GM18907 (cell line): Measurements from ENCODE around the gene RBCK1.
"Not testable (repeated sequence)": the region's sequence is repeated elsewhere in the genome, so short reads cannot be mapped to it uniquely, and the experiment has no call there.

ENCODE experiments used
- ATAC-seq: cut with Tn5 transposase; IDR thresholded peaks from one replicate; pipeline ENCODE4 v1.9.1; 2021; ENCODE audit warnings: mild to moderate bottlenecking, moderate library complexity; ENCODE audit not compliant: unreplicated experiment

The RBCK1 gene

DNA sequence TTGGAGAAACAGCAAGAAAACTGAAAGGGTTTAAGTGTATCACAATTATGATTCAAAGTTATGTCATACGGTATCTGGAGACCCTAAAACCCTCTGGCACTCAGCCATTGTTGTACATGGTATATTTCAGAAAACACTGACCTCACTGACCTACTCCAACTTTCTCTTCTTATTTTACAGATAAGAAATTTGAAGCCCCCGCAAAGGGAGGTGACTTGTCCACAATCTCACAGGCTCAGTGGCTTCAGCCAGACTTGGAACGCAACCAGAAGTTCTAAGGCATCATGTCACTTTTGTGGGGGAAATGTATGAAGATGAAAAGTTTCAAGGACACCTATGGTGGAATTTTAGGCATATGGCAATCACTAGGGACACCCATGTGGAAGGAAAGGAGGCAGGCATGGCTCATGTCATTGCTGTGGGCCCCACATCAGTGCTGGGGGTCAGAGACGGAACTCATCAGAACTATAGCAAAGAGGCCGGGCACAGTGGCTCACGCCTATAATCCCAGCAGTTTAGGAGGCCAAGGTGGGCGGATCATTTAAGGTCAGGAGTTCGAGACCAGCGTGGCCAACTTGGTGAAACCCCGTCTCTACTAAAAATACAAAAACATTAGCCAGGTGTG lies 32.7 kb upstream of the RBCK1 start:
- ATAC-seq = no peak

DNA sequence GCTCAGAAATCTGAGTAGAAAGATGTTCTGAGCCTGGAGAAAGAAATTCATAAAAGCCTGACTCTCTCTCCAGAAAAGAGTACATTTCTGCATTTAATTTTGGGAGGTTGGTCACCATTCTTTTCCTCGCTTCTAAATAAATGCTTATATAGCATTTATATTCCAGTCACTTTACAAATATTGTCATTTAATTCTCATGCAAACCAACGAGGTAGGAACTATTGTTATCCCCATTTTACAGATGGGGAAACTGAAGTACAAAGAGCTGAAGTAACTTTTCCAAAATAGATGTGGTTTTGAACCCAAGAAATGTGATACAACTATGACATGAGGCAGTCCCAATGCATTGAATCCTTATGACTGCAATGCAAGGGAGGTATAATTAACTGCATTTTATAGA lies 32.0 kb upstream of the RBCK1 start:
- ATAC-seq = no peak

DNA sequence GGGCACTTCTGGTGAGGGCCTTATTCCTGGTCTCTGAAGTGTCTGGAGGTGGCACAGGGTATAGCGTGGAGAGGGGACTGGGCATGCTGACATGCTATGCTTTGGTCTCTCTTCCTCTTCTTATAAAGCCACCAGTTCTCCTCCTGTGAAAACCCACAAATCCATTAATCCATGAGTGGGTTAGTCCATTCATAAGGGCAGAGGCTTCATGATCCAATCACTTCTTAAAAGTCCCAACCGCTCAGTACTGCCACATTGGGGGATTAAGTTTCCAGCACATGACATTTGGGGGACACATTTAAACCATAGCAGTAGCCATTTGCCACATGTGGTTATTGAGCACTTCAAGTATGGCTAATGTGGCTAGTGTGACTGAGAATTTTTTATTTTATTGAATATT lies 31.3 kb upstream of the RBCK1 start:
- ATAC-seq = no peak

DNA sequence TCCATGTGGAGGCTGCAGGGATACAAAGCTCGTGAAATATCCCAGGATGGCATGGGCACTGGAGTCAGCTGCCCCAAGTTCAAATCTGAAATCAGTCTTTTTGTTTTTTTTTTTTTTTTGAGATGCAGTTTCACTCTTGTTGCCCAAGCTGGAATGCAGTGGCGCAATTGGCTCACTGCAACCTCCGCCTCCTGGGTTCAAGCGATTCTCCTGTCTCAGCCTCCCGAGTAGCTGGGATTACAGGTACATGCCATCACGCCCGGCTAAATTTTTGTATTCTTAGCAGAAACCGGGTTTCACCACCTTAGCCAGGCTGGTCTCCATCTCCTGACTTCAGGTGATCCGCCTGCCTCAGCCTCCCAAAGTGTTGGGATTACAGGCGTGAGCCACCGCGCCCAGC lies 30.5 kb upstream of the RBCK1 start:
- not testable (repeated sequence) for ATAC-seq

DNA sequence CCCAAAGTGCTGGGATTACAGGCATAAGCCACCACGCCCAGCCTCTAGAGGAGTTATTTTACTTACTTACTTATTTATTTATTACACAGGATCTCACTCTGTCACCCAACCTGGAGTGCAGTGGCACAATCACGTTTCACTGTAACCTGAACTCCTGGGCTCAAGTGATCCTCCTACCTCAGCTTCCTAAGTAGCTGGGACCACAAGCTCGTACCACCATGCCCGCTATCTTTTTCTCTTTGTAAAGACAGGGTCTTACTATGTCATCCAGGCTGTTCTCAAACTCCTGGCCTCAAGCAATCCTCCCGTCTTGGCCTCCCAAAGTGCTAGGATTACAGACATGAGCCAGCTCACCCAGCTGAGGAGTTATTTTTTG lies 29.1 kb upstream of the RBCK1 start:
- ATAC-seq = no peak

DNA sequence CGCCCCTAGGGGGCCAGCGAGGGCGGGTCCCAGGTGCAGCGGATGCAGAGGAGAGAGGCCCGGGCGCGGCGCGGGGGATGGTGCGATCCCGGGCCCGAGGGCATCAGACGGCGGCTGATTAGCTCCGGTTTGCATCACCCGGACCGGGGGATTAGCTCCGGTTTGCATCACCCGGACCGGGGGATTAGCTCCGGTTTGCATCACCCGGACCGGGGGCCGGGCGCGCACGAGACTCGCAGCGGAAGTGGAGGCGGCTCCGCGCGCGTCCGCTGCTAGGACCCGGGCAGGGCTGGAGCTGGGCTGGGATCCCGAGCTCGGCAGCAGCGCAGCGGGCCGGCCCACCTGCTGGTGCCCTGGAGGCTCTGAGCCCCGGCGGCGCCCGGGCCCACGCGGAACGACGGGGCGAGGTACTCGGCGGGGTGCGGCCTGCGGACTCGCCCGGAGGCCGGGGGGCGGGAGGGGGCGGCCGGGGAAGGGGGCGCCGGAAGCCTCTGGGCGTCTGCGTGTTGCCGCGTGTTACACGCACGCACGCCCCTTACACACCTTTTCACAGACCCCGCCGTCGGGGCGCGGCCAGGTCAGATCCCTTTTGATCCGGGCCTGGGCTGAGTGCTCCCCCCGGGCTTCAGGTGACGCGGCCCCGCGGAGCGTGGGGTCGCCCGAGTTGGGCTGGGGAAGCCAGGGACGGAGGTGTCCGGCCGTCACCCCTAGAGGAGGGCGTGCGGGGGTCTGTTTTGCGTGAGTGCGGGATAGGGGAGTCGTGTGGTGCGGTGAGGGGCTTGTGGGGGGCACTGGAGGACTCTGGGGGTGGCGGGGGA lies 27.1 kb upstream of the RBCK1 start:
- ATAC-seq = peak; percentile 61

DNA sequence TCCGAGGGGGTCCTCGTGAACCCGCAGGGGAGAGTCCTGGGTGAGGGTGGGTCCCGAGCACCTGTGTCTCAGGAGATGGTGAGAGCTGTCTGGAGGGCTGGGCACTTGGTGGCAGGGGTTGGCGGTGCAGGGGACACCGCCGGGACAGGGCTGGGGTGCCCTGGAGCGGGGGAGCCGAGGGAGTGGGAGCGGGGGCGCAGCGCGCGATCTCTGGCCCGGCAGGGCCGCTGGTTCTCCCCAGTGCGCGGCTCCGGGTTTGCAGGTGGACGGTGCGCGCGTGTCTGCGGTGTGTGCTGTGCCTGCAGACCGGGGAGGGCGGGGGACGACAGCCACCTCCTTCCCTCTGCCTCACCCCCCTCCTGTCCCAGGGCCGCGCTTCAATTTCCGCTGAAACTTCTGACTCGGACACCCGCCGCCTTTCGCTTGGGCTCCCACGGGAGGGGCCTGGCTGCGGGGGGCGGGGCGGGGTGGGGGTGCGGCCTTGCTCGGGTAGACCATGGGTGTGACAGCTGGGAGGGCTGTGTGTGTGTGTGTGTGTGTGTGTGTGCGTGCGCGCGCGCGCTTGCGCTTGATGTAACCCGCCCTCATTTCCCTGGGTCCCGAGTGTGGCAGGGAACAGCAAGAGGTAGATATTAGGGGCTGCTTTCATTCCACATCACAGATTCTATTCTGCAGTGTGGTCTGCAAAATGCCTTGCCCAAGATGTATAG lies 26.4 kb upstream of the RBCK1 start:
- peak; percentile 73 for ATAC-seq

DNA sequence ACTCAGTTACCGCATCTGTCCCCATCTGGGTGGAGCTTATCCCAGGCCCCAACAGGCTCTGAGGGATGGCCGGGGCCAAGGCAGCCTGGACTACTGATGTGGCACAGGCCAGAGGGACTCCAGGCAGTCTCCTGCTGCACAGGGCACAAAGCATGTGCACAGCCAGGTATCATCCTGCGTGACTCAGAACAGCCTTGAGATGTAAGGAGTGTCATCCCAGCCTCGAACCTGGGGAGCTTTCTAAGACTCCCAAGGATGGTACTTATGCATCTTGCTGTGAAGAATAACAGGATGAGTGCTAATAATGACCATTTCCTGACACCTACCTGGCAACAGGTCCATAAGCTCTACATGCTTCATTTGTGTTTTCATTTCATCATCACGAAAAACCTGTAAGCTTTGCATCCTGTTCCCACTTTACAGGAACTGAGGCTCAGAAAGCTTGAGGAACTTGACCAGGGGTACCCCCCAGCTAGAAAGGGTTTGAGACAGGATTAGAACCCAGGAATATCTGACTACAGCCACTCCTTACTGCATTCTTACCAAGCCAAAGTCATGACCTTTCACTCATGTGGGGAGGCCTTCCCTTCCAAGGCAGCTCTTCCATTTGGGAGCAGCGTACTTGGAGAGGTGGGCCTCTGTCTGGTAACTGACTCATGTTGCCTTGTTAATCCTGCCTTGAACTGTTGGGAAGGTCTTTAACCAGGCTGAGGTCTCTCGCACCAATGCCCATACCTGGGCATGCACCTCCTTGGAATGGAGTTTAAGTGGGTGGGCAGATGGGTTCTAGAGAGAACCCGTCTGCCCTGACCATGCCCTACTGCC lies 25.6 kb upstream of the RBCK1 start:
- ATAC-seq = peak; percentile 17

DNA sequence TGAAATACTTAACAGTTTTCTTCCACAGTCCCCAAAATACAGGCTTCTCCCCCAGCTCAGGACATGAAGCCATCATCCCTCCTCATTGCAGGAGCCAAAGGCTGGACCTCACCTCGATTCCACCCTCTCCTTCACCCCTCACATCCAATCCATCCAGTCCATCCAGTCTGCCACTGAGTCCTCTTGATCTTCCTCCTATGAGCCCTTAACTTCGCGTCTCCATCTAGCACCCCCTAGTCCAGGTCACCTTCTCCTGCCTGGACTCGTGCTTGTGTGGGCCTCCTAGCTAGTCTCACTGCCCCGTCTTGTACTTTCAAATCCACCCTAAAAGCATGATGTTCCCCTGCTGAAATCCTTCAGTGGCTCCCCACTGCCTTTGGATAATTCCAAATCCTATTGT lies 24.2 kb upstream of the RBCK1 start:
- no peak for ATAC-seq

DNA sequence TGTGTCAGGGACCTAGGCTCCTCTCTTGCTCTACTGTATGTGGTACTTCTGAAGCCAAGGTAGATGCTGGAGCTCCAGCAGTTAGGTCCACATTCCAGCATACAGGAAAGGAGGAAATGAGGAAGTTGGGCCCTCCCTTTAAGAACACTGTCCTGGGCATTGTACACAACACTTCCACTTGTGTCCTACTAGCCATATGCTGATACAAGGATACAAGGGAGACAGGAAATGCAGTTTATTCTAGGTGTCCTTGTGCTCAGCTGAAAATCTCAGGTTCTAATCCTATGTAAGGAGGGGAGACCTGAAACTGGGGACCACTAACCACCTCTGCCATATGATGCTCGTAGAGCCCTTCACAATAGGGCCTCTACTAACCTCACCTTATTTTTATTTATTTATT lies 23.4 kb upstream of the RBCK1 start:
- ATAC-seq = no peak

DNA sequence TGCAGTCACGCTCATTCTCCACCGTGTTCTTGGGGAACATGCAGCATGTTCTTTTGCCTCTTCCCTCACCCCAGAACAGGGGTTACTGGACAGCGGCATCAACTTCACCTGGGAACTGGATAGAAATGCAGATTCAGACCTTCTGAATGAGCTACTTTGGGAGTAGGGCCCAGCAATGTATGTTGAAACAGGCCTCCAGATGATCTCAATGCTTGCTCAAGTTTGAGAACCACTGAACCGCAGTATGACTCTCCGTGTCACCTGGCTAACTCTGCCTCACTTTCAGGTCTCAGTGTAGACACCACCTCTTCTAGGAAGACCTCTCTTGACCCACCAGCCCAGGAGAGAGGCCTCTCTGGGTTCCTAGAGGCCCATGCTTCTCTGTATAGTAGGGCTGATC lies 22.7 kb upstream of the RBCK1 start:
- no peak for ATAC-seq

DNA sequence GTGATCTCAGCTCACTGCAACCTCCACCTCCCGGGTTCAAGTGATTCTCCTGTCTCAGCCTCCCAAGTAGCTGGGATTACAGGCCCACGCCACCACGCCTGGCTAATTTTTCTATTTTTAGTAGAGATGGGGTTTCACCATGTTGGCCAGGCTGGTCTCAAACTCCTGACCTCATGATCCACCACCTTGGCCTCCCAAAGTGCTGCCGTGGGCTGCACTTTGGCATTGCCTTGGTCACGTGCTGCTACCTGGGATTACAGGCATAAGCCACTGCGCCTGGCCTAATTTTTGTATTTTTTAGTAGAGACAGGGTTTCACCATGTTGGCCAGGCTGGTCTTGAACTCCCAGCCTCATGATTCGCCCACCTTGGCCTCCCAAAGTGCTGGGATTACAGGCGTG lies 21.5 kb upstream of the RBCK1 start:
- ATAC-seq = not testable (repeated sequence)

DNA sequence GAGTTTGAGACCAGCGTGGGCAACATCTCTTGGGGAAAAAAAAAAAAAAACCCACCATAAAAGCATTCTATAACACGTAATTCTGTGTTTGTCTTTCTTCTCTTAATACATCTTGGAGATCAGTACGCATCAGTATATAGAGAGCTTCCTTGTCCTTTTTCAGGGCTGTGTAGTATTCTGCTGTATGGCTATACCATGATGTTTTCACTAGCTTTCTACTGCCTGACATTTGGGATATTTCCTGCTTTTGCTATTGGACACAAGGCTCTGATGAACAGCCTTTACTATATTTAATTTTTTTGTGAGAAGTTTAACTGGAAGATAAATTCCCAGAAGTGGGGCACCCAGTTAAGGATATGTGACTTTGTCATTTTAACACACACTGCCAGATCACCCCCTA lies 20.6 kb upstream of the RBCK1 start:
- no peak for ATAC-seq

DNA sequence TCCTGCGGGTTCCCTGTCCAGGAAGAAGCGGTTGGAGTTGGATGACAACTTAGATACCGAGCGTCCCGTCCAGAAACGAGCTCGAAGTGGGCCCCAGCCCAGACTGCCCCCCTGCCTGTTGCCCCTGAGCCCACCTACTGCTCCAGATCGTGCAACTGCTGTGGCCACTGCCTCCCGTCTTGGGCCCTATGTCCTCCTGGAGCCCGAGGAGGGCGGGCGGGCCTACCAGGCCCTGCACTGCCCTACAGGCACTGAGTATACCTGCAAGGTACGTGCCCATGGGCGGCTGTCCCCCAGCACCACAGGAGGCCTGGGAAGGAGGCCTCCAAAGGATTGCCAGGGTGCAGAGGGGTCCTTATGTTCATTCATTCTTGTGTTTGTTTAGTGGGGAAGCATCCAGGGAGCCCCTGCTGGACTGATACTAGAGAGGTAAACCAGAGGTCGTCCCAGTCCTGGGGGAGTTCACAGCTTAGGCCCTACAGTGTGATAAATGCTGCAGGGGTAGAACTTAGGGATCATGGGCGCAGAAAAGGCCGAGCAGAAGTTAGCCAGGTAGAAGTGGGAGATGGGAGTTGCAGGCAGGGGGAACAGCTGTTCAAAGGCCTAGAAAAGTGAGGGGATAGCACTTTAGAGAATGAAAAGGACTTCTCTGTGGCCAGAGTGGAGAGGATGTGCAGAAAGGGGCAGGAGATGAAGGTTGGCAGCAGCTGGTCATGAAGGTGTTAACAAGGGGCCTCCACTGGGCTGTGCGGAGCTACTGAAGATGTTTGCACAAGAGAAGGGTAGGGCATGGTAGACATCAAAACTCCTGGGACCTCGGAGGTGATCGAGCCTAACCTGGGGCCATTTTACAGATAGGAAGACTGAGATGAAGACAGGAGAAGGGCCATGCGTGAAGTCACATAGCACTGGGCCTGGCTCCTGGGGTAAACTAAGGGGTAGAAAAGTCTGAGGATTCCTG lies 19.8 kb upstream of the RBCK1 start:
- no peak for ATAC-seq

DNA sequence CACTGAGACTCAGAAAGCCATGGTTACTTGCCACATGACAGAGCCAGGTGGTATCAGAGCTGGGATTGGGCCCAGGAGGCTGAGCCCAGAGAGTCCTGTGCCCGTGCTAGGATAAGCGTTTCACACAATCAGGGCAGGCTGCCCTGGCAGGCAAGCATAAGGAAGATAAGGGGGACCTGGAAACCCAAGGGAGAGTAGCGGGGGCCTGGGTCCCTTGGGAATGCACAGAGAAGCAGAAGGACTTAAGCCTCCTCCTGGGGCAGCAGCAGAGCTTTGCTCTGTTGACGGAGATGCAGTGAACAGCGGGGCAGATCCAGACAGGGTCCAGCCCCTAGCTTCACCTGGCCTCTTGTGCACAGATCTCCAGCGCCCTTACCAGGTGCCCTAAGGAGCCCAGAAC lies 18.9 kb upstream of the RBCK1 start:
- no peak for ATAC-seq

DNA sequence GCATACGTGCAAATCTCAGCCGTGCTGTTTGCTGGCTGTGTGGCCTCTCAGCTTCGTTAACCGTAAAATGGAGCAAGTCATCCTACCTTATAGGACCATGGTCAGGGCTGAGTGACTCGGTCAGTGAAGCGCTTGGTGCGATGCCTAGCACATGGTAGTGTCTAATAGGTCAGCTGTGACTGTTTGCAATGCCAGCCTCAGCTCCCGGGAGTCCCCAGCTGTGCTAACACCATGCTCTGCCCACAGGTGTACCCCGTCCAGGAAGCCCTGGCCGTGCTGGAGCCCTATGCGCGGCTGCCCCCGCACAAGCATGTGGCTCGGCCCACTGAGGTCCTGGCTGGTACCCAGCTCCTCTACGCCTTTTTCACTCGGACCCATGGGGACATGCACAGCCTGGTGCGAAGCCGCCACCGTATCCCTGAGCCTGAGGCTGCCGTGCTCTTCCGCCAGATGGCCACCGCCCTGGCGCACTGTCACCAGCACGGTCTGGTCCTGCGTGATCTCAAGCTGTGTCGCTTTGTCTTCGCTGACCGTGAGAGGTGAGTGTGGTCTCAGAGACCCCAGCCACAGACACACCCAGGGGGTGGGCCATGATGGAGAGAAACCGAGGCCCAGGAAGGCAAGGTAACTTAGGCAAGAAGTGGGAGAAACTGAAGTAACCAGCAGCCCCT lies 16.9 kb upstream of the RBCK1 start:
- no peak for ATAC-seq

DNA sequence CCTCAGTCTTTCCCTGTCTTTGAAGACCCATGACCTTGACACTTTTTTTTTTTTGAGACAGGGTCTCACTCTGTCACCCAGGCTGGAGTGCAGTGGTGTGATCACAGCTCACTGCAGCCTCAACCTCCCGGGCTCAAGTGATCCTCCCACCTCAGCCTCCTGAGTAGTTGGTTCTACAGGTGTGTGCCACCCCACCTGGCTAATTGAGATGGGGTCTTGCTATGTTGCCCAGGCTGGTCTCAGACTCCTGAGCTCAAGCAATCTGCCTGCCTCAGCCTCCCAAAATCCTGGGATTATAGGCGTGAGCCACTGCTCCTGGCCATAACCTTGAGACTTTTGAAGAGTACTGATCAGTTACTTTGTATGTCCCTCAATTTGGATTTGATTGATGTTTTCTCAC lies 14.8 kb upstream of the RBCK1 start:
- ATAC-seq = not testable (repeated sequence)

DNA sequence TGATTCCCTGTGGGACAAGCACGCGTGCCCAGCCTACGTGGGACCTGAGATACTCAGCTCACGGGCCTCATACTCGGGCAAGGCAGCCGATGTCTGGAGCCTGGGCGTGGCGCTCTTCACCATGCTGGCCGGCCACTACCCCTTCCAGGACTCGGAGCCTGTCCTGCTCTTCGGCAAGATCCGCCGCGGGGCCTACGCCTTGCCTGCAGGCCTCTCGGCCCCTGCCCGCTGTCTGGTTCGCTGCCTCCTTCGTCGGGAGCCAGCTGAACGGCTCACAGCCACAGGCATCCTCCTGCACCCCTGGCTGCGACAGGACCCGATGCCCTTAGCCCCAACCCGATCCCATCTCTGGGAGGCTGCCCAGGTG lies 11.9 kb upstream of the RBCK1 start:
- ATAC-seq = no peak

DNA sequence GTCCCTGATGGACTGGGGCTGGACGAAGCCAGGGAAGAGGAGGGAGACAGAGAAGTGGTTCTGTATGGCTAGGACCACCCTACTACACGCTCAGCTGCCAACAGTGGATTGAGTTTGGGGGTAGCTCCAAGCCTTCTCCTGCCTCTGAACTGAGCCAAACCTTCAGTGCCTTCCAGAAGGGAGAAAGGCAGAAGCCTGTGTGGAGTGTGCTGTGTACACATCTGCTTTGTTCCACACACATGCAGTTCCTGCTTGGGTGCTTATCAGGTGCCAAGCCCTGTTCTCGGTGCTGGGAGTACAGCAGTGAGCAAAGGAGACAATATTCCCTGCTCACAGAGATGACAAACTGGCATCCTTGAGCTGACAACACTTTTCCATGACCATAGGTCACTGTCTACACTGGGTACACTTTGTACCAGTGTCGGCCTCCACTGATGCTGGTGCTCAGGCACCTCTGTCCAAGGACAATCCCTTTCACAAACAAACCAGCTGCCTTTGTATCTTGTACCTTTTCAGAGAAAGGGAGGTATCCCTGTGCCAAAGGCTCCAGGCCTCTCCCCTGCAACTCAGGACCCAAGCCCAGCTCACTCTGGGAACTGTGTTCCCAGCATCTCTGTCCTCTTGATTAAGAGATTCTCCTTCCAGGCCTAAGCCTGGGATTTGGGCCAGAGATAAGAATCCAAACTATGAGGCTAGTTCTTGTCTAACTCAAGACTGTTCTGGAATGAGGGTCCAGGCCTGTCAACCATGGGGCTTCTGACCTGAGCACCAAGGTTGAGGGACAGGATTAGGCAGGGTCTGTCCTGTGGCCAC lies 11.3 kb upstream of the RBCK1 start:
- no peak for ATAC-seq
